GM23338 (cell line): ENCODE results near the gene RNF103.

Source experiments
- CREB1 ChIP-seq: fragments of 250-450 bp; sonication (Bioruptor Pico); IDR thresholded peaks from 2 replicates; pipeline ENCODE4 v1.5.0; 2020; ENCODE audit warnings: low read depth, mild to moderate bottlenecking, moderate library complexity
- EZH2 ChIP-seq: fragments of 200-600 bp; sonication (generic); IDR thresholded peaks from one replicate; pipeline ENCODE4 v1.8.0; 2017; ENCODE audit warnings: antibody characterized with exemption, mild to moderate bottlenecking, low read depth; ENCODE audit not compliant: unreplicated experiment
- EZH2phosphoT487 ChIP-seq: fragments of 200-600 bp; sonication (generic); IDR thresholded peaks from one replicate; pipeline ENCODE4 v1.8.1; 2018; ENCODE audit warnings: antibody characterized with exemption; ENCODE audit not compliant: unreplicated experiment
- NANOG ChIP-seq: IDR thresholded peaks from 2 replicates; pipeline ENCODE4 v1.6.1; 2016; ENCODE audit warnings: antibody characterized with exemption, borderline replicate concordance
- POLR2AphosphoS5 ChIP-seq: IDR thresholded peaks from 2 replicates; pipeline ENCODE4 v1.6.1; 2016; ENCODE audit warnings: antibody characterized with exemption, low read depth
- REST ChIP-seq: IDR thresholded peaks from one replicate; pipeline ENCODE4 v1.6.1; 2018; ENCODE audit warnings: antibody characterized with exemption; ENCODE audit not compliant: unreplicated experiment
- TF ChIP-seq, protein P1 (sequence below), 2 experiments: fragments of 200-600 bp in 1 of 2; sonication (generic) in 1 of 2; conservative IDR thresholded peaks; 2 replicates each; pipeline versions ENCODE4 v1.5.1 to v1.6.1; 2016 to 2017; ENCODE audit warnings: antibody characterized with exemption in 2 of 2, low read depth in 2 of 2, mild to moderate bottlenecking in 2 of 2, moderate library complexity in 1 of 2

DNA sequence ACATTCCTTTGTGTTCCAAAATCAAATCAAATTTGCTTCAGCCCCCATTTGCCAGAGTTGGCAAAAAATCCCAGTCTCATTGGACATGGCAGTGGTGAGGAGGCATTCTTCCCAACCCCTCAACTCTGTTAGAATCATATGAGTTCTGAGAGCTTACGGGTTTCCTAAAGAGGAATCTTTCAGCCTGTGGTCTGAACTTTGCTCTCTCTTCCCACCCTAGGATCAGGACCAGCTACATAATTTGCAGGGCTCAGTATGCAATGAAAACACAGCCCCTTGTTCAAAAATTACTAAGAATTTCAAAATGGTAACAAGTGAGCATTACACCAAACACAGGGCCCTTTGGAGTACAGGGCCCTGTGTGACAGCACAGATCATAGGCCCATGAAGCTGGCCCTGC lies 49.3 kb upstream of the RNF103 start:
- TF ChIP-seq, protein P1, sequence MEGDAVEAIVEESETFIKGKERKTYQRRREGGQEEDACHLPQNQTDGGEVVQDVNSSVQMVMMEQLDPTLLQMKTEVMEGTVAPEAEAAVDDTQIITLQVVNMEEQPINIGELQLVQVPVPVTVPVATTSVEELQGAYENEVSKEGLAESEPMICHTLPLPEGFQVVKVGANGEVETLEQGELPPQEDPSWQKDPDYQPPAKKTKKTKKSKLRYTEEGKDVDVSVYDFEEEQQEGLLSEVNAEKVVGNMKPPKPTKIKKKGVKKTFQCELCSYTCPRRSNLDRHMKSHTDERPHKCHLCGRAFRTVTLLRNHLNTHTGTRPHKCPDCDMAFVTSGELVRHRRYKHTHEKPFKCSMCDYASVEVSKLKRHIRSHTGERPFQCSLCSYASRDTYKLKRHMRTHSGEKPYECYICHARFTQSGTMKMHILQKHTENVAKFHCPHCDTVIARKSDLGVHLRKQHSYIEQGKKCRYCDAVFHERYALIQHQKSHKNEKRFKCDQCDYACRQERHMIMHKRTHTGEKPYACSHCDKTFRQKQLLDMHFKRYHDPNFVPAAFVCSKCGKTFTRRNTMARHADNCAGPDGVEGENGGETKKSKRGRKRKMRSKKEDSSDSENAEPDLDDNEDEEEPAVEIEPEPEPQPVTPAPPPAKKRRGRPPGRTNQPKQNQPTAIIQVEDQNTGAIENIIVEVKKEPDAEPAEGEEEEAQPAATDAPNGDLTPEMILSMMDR (conservative IDR thresholded peaks at IDR 0.05; ENCODE audit: low read depth in 2 of 2): no peak
- TF ChIP-seq EZH2phosphoT487 (no peak), EZH2 (no peak), POLR2AphosphoS5 (no peak), CREB1 (CRISPR knock-in tag) (no peak), REST (no peak), NANOG (no peak)
